HT1080 (cell line): ENCODE results near the gene SH3D21. TPM values are rescaled to one million over a fixed set of nuclear protein-coding genes. Genes with fewer than 3 reads are reported as not detected.

Source experiments
- DNase-seq: peaks from one replicate; pipeline ENCODE4 v3.0.0-alpha.2; 2015; ENCODE audit warnings: low read depth
- polyA plus RNA-seq, 2 experiments: library from polyadenylated mRNA; depleted of rRNA; stranded (reverse); fragments of >200 nt; gene quantifications; 2 replicates each; pipeline ENCODE4 v1.2.3, GENCODE V29; 2015
- total RNA-seq: library from RNA; depleted of rRNA; stranded (reverse); fragments of >200 nt; shearing (Covaris generic); gene quantifications from 2 replicates; pipeline ENCODE4 v1.2.3, GENCODE V29; 2014; rRNA removed

SH3D21 gene
- total RNA-seq, result 0.88 and 2.6 TPM in 2 replicates
- polyA plus RNA-seq (2015; cell fraction: cytosol; rRNA removed), result 0.21 and 0.53 TPM in 2 replicates
- 7.3 and 7.5 TPM in 2 replicates for polyA plus RNA-seq (2015; cell fraction: nucleus; rRNA removed)

DNA sequence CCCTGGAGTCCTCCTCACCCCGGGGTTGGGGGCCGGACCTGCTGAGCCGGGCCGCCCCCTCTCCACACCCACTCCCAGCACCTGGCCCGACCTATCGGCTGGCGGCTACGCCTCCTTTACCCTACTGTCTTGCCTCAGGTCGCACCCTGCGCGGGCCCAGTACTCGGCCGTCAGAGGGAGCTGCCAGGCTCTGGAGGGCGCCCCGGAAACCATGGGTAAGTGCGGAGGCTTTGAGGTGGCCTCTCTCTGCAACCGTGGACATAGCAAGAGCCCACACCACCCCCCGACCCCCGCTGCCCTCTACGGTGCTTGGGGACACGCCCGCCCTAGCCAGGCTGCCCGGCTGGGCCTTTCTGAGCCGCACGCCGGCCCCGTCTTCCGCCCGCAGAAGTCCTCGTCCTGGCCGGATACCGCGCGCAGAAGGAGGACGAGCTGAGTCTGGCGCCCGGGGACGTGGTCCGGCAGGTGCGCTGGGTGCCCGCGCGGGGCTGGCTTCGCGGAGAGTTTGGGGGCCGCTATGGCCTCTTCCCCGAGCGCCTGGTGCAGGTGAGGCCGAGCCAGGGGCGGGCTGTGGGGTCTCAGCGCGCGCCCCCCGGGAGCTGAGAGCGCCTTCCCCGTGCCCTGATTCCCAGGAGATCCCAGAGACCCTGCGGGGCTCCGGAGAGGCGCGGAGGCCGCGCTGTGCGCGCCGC, at the start of gene SH3D21:
SH3D21 (plus strand) TSS at position 159 of the 692 bp plus-strand sequence; CDS start at position 212, 53 bp downstream.
- no peak for DNase-seq

DNA sequence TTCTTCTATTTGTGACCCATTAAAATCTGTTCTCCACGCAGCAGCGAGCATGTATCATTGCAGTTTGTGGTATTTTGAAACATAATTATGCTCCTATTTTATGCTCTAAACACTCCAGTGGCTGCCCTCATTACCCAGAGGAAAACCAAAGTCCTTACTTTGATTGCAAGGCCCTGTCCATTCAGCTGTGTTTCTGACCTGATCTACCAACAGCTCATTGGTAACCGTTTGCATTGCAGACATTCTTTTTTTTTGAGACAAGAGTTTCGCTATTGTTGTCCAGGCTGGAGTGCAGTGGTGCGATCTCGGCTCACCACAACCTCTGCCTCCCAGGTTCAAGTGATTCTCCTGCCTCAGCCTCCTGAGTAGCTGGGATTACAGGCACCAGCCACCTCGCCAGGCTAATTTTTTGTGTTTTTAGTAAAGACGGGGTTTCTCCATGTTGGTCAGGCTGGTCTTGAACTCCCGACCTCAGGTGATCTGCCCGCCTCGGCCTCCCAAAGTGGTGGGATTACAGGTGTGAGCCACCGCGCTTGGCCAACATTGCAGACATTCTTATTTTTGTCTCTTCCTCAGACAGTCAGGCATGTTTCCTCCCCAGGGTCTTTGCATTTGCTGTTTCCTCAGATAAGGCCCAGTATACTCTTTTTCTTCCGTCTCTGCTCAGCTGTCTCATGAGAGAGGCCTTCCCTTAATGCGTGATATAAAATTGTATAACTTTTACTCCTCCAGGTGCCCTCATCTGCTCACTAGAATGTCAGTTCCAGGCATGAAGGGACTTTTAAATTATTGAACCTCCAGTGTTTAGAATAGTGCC, 49.4 kb upstream of the SH3D21 start:
- no peak for DNase-seq

DNA sequence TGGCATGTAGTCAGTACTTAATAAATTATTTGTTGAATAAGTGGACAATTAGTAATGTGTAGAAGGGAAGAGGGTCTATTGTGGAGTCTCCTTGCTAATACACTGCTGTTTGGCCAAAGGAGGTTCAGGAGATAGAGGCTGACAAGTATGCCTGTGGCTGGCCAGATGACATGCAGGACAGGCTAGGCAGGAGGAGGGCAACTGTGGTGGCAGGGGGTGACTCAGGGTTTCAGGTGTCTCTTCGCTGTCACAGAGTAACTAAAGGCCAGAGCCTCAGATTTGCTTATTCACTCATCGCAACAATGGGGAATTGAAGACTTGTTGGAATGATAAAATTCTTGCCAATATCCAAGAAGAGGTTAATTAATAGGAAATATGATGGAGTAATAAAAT, 48.8 kb upstream of the SH3D21 start:
- DNase-seq, result peak; percentile 8

DNA sequence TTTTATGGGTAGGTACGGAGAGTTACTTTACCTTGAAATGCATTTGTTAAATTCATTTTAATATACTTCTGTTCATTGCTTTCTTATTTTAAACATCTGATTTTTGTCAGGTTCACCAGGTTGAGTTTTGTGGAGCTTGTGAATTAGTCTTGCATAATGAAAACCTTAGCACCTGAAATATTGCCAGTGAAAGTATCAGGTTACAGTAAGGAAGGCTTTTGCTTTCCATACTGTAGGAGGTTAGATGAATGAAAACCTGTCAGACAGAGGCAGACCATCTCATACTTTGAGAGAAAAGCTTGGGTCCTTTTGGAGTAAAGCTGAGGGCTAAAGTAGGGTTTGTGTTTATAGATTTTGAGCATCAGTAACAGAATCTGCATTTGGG, 47.2 kb upstream of the SH3D21 start:
- DNase-seq, result no peak

DNA sequence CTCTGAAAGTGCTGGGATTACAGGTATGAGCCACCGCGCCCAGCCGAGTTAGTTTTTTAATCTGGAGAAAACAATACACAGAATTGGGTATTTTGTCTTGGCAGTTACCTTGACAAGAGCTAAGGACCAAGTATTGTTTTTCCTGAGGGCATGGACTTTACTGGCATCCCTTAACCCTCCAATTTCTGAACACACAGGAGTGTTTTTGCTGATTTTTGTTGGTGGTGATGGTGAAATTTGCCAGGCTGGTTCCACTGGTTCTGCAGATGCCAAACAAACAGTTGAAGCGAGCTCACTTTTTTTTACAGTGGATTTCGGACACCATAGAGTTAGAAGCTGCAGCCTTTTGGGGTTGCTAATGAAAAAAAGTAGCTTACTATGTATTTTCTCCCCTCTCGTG, 37.2 kb upstream of the SH3D21 start:
- DNase-seq, result no peak

DNA sequence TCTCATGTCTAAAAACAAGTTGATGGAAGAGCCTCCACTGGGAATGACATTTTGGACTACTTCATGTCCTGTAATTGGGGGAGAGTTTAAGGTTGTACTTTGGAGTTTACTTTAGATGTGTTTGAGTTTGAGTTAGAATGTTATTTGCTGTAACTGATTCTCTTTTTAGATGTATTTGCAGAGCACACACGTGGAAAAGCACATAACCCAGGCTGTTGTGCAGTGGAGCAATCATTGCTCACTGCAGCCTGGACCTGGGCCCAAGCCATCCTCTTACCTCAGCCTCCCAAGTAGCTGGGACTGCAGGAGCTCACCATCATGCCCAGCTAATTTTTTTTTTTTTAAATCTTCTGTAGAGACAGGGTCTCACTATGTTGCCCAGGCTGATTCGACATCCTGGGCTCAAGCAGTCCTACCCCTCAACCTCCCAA, 36.7 kb upstream of the SH3D21 start:
- DNase-seq, result no peak

DNA sequence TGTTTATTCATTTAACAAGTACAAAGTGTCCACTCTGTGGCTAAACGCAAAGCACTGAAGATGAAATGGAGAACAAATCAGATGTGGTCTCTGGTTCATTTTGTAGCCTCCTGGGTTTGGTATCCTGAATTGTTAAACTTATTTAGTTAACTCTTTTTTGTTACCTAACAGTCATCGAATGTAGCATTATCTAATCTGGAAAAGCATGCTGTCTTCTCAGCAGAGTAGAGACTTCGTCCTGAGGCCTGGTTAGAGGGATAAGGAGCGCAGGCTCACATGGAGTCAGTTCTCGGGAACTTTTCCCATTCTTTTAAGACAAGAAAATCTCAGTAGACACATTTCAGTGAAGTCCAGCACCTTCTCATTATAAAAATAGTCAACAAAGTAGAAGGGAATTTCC, 33.1 kb upstream of the SH3D21 start:
- no peak for DNase-seq

DNA sequence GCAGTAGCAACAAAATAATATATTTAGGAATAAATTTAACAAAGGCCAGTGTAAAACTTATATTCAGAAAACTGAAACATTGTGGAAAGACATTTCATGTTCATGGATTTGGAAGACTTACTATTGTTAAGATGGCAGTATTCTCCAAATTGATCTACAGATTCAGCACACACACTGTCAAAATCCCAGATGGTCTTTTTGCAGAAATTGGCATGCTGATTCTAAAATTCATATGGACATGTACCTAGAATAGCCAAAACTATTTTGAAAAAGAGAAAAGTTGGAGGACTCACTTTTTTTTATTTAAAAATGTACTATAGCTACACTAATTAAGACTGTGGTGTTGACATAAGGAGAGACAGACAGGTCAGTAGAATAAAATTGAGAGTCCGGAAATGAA, 32.0 kb upstream of the SH3D21 start:
- no peak for DNase-seq

DNA sequence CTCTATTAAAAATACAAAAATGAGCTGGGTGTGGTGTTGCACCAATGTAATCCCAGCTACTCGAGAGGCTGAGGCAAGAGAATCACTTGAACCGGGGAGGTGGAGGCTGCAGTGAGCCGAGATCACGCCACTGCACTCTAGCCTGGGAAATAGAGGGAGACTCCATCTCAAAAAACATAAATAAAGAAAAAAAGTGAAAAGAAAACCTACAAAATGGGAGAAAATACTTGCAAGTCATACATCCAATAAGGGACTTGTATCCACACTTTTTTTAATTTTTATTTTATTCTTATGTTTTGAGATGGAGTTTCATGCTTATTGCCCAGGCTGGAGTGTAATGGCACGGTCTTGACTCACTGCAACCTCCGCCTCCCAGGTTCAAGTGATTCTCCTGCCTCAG, 29.5 kb upstream of the SH3D21 start:
- no peak for DNase-seq

DNA sequence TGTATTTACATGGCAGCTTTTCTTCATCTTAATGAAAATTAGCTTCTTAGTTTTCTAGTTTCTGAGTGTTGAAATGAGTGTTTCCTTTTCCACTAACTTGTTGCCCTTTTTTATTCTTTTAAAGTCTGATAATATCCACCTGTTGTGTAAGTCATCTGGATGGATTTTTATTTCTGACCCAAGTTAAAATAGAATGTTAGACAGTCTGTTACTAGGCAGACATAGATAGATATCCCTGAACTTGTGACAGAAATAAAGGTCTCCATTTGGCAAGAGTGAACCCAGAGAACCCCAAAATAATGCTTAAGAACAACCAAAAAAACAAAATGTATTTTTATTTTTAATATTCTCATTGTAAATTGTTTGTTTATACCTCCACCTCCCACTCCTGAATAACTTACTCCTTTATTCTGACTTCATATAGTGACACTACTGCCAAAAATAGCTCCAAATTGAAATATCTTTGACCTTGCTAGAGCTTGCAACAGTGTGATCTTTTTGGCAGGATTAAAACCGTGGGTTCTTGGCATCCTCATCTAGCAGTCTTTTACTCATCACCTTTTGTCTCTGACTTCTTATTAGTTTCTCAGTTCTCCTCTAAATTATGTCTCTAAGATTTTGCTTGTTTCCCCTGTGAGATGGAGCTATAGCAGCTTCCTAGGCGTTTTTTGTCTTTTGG, 26.9 kb upstream of the SH3D21 start:
- no peak for DNase-seq

DNA sequence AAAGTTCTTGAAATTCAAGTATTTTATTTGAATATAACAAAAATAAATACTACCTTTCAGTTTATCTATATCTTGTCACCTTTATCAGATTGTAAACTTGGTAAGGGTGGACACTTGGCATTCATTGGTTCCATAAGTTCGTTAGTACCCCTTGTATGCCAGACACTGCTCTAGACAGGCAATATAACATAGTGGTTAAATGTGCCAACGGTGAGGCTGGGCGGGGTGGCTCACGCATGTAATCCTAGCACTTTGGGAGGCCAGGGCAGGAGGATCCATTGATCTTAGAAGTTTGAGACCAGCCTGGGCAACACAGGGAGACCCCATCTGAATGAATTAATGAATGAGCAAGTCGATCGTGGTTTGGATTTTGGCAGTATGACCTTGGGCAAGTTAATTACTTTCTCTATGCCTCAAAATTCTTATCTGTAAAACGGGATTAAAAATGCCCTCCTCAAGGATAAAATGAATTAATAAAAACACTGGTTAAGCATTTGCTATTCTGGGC, 26.3 kb upstream of the SH3D21 start:
- no peak for DNase-seq

DNA sequence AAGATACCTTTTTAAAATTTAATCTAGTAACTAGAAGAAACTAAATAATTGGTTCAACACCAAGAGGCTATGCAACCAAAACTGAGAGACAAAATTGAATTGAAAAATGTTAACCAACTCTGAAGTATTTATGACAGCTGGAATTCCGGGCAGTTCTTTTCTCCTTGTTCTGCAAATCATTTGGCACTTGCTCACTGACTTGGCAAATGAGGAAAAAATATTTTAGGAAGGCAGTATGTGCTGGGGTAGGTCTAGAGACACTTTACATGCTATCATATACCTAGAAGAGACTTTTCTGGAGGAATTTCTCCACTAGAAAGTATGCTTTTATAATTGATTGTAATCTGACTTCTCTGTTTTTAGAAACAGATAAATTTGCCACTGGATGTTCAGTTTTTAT, 22.1 kb upstream of the SH3D21 start:
- no peak for DNase-seq

DNA sequence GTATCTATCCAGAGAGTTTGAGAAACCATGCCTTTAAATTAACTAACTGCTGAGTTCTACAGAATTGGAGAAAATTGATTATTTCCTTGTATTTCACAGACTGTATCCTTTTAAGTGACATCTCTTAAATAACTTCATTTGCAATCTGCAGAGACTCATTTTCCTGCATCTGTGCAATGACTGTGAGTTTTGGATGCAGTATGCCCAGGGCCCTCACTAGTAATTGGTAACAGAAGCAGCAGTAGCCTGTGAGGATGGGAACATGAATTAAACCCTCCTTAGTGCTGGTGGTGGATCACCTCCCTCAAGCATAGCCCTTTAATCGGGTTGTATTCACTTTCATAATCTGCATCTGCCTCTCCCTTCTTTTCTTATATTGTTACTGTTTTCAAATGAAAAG, 21.7 kb upstream of the SH3D21 start:
- DNase-seq, result no peak

DNA sequence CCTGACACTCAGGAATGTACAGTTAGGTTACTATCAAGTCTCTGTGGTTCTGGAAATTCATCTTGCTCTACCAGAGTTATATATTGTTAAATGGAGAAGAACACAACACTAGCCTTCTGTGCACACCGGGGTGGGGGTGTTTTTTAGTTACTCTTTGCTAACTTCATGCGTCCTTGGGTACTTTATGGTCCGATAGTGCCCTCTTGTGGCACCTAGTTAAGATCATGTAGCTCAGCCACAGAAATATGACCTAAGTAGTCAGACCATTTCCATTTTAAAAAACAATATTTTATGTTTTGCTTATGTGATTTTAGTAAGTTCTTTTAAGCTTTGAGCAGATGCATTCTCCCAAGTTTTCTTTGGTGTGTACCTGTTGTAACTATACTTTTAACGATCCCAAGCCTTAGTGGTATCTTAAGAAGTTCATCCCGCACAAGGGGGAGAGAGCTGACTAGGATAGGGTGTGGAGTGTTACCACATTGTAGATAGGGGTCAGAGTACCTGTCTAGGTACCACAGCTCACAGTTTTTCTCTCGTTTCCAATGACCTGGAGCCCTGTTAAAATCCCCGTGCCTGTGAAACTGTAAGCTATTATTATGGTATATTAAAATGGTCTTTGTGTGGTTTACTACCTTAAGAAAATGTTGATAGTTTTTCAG, 20.6 kb upstream of the SH3D21 start:
- DNase-seq, result peak; percentile 68

DNA sequence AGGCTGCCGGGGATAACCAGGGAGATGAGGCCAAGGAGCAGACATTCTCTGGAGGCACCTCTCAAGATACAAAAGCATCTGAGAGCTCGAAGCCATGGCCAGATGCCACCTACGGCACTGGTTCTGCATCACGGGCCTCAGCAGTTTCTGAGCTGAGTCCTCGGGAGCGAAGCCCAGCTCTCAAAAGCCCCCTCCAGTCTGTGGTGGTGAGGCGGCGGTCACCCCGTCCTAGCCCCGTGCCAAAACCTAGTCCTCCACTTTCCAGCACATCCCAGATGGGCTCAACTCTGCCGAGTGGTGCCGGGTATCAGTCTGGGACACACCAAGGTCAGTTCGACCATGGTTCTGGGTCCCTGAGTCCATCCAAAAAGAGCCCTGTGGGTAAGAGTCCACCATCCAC, 19.4 kb upstream of the SH3D21 start:
- DNase-seq, result no peak

DNA sequence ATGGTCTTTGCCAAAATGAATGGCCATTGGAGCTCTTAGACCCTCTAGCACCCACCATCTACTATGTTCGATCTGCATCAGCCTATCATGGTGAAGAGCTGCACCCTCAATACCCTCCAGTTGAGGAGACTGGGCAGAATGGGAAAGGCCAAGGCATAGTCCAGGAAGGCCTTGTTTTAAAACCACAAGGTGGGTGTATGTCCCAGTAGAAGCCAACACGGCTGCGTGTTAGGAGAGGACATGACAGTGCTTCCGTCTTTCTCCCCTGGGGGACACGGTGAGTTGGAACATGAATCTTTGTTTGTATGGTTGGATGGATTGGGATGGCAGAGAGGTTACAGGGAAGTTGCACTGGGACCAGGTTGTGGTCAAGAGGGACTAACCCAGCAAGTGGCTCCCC, 18.6 kb upstream of the SH3D21 start:
- no peak for DNase-seq

DNA sequence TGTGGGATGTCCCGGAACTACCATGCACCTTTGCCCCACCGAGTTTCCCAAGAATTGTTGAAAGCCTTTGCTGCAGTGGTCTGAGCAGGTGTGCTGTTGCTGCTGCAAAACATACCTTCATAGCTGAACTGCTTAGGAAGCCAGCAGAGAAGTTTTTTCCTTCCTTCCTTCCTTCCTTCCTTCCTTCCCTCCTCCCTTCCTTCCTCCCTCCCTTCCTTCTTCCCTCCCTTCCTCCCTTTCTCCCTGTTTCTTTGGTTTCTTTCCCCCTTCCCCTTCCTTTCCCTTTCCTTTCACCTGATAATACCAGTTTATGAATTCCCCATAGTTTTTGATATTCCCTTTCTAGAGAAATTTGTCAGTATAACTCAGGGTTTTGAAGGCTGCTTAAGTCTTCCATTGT, 10.8 kb upstream of the SH3D21 start:
- no peak for DNase-seq

DNA sequence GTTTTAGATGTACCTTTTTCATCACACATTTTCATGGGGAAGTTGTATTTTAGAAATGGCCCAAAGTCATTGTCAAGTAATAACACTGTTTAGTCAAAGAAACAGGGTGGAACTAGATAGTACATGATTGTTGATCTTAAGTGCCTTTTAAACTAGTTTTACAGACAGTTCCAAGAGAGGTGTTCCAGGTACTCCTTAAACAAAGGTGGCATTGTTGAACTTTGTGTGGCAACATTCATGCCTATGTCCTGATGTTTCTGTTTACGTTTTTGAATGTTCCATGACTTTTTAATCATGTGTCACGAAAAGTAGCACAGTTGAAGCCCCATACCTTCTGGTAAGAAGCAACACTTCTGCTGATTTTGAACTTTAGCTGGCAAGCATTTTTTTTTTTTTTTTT, 9.1 kb upstream of the SH3D21 start:
- DNase-seq, result no peak

DNA sequence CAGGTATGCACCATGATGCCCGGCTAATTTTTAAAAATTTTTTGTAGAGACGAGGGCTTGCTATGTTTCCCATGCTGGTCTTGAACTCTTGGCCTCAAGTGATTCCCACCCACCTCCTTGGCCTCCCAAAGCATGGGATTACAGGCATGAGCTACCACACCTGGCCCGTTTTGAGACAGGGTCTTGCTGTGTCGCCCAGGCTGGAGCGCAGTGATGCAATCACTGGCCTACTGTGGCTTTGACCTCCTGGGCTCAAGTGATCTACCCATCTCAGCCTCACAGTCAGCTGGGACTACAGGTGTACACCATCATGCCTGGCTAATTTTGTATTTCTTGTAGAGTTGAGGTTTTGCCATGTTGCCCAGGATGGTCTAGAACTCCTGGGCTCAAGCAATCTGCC, 7.5 kb upstream of the SH3D21 start:
- no peak for DNase-seq

DNA sequence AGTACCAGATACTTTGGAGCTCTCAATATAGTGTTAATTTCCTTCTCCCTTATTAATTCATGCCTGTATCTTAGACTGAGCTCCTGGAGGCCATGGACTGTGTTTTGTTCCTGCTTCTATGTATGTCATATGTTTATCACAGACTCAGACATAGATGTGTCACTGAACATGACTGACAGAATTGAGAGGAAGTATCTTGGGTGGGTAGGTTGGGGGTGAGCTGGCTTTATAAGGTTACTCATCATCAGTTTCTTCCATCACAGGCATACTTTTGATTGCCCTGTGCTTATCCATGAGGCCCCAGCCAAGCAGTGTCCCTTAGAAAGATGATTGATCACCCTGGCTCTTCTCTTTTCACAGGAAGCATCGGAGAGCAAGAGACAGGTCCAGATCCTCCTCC, 5.6 kb upstream of the SH3D21 start:
- DNase-seq, result peak; percentile 75

DNA sequence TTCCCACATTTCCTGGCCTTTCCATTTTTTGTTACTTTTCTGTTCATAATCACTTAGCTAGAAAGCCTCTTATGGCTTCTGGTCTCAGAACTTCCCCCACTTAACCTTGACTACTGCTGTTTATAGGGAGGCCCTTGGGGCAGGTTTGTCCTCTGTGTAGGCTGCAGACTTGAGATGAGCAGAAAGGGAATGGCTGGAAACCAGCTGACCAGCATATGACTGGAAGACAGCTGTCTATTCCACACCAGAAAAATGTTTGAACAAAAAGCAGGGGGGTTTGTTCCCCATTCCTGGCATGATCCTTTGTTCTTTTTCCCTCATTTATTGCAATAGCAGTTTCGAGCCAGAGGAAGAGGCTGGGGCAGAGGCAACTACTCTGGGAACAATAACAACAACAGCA, 4.9 kb upstream of the SH3D21 start:
- no peak for DNase-seq
